Ascending aorta (tissue), 2 donors: ENCODE measurements around the gene SMPD3. TPM values are rescaled to one million over a fixed set of nuclear protein-coding genes. Genes with fewer than 3 reads are reported as not detected.

Experiments
- DNase-seq, 2 donors: peaks; one replicate each; pipeline ENCODE4 v3.0.0-alpha.2; 2019; ENCODE audit warnings: low spot score in 2 of 2
- H3K27ac ChIP-seq, 2 donors: fragments of 200-600 bp; sonication (generic); one replicate each; pipeline ENCODE4 v1.5.1; 2016 to 2017; ENCODE audit warnings: mild to moderate bottlenecking in 1 of 2
- H3K27me3 ChIP-seq: fragments of 200-600 bp; sonication (generic); one replicate; pipeline ENCODE4 v1.5.1; 2017
- H3K36me3 ChIP-seq, 2 donors: fragments of 200-600 bp; sonication (generic); one replicate each; pipeline ENCODE4 v1.5.1; 2016
- H3K4me1 ChIP-seq, 2 donors: fragments of 200-600 bp; sonication (generic); one replicate each; pipeline ENCODE4 v1.5.1; 2016 to 2017; ENCODE audit warnings: mild to moderate bottlenecking in 1 of 2
- H3K4me3 ChIP-seq, 2 donors: fragments of 200-600 bp; sonication (generic); one replicate each; pipeline ENCODE4 v1.5.1; 2016 to 2017; ENCODE audit warnings: mild to moderate bottlenecking in 1 of 2
- H3K9me3 ChIP-seq, 2 donors: fragments of 200-600 bp; sonication (generic); one replicate each; pipeline ENCODE4 v1.5.1; 2016
- CTCF ChIP-seq, 3 experiments: fragments of 200-600 bp in 2 of 3; fragments of 450-650 bp in 1 of 3; sonication (generic) in 2 of 3; IDR thresholded peaks; one replicate each; pipeline ENCODE4 v1.5.1; 2016 to 2019; ENCODE audit warnings: antibody characterized with exemption in 3 of 3, mild to moderate bottlenecking in 1 of 3, moderate library complexity in 1 of 3
- intact Hi-C: fragments of 100-400 bp; cut with DNase I; formaldehyde crosslinking; loops from one replicate; pipeline ENCODE4 v1.15.1; 2023
- total RNA-seq: library from RNA; depleted of rRNA; stranded (reverse); fragments of >200 nt; gene quantifications from one replicate; pipeline ENCODE4 v1.1.0, GENCODE V29; 2016

Gene SMPD3
- total RNA-seq, 1 donor from 2014 or later = not detected

- Histone ChIP-seq H3K4me3 (no peak overlapping the region), H3K4me1 (no peaks in the 10 kb centered on the region), H3K27ac (no peak overlapping the region), H3K27me3 (no peaks in the 10 kb centered on the region), H3K9me3 (no peaks in the 10 kb centered on the region), H3K36me3 (no peaks in the 10 kb centered on the region)
- no peak for TF ChIP-seq CTCF (IDR thresholded peaks at IDR 0.05)
- no peak for DNase-seq
- intact Hi-C loops = no loop called here
Measured at GRCh38 chr16:68400924-68401460, 47.3 kb downstream of the SMPD3 start.

- H3K27ac ChIP-seq = no peak overlapping the region
- intact Hi-C loops = no loop called here
- DNase-seq = no peak
- no peaks in the 10 kb centered on the region for H3K27me3 ChIP-seq
- no peak for TF ChIP-seq CTCF (IDR thresholded peaks at IDR 0.05)
- no peaks in the 10 kb centered on the region for H3K4me1 ChIP-seq
- H3K9me3 ChIP-seq = no peaks in the 10 kb centered on the region
- no peak overlapping the region for H3K4me3 ChIP-seq
- no peaks in the 10 kb centered on the region for H3K36me3 ChIP-seq
Measured at GRCh38 chr16:68400083-68400923, 48.0 kb downstream of the SMPD3 start.

GRCh38 chr16:68399456-68399855 is 48.9 kb downstream of the SMPD3 start:
- no peak for TF ChIP-seq CTCF (IDR thresholded peaks at IDR 0.05)
- Histone ChIP-seq H3K4me1 (no peaks in the 10 kb centered on the region), H3K4me3 (no peak overlapping the region), H3K36me3 (no peaks in the 10 kb centered on the region), H3K27me3 (no peaks in the 10 kb centered on the region), H3K9me3 (no peaks in the 10 kb centered on the region), H3K27ac (no peak overlapping the region)
- no peak for DNase-seq
- intact Hi-C loops = no loop called here

GRCh38 chr16:68397710-68398201 is 50.6 kb downstream of the SMPD3 start:
- Histone ChIP-seq H3K4me3 (no peak overlapping the region), H3K27me3 (no peaks in the 10 kb centered on the region), H3K36me3 (no peaks in the 10 kb centered on the region), H3K9me3 (no peaks in the 10 kb centered on the region), H3K27ac (no peak overlapping the region), H3K4me1 (no peaks in the 10 kb centered on the region)
- intact Hi-C loops = no loop called here
- TF ChIP-seq CTCF (IDR thresholded peaks at IDR 0.05) = no peak
- no peak for DNase-seq

GRCh38 chr16:68396481-68396880 is 51.8 kb downstream of the SMPD3 start:
- TF ChIP-seq CTCF (IDR thresholded peaks at IDR 0.05) = peak in 2 of 3 experiments; percentile 16 to 23
- no peak for DNase-seq
- no peaks in the 10 kb centered on the region for H3K4me1 ChIP-seq
- H3K27ac ChIP-seq = no peak overlapping the region
- no peaks in the 10 kb centered on the region for H3K27me3 ChIP-seq
- no peaks in the 10 kb centered on the region for H3K9me3 ChIP-seq
- intact Hi-C loops = no loop called here
- no peaks in the 10 kb centered on the region for H3K36me3 ChIP-seq
- H3K4me3 ChIP-seq = no peak overlapping the region
